ENCODE data around the gene FHAD1. TPM values are rescaled to one million over a fixed set of nuclear protein-coding genes. Genes with fewer than 3 reads are reported as not detected.
"Not testable (repeated sequence)": the region's sequence is repeated elsewhere in the genome, so short reads cannot be mapped to it uniquely, and the experiment has no call there.

Gene FHAD1
- total RNA-seq, 2 experiments from 2014 or later = 0.34 to 0.64 TPM

DNA sequence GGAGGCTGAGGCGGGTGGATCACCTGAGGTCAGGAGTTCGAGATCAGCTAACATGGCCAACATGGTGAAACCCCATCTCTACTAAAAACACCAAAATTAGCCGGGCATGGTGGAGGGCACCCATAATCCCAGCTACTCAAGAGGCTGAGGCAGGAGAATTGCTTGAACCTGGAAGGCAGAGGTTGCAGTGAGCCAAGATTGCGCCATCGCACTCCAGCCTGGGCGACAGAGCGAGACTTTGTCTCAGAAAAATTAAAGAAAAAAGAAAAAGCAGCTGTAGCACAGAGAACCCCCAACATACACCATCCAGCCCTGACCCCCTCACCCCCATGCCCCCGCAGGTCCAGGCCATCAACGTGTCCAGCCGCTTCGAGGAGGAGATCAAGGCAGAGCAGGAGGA is 181.2 kb downstream of the FHAD1 start:
- POLR2A ChIA-PET = not testable (repeated sequence)

GRCh38 chr1:15428815-15429435 is 181.9 kb downstream of the FHAD1 start:
- Mint-ChIP-seq H3K9me3 (no peaks in the 10 kb centered on the region), H3K4me1 (peaks cover 8% of the 10 kb centered on the region), H3K4me3 (no peak overlapping the region), H3K36me3 (peaks cover 3% of the 10 kb centered on the region), H3K27me3 (no peaks in the 10 kb centered on the region), H3K27ac (no peak overlapping the region)
- ATAC-seq (ENCODE audit: low read depth) = no peak
- POLR2A ChIA-PET = no interaction called here
- no peak for DNase-seq

More for the DNA sequence above, 181.2 kb downstream of the FHAD1 start:
- ATAC-seq (ENCODE audit: low read depth); H3K36me3 Mint-ChIP-seq; H3K27me3 Mint-ChIP-seq; H3K4me1 Mint-ChIP-seq; H3K4me3 Mint-ChIP-seq; H3K27ac Mint-ChIP-seq; DNase-seq; H3K9me3 Mint-ChIP-seq: not testable (repeated sequence)

DNA sequence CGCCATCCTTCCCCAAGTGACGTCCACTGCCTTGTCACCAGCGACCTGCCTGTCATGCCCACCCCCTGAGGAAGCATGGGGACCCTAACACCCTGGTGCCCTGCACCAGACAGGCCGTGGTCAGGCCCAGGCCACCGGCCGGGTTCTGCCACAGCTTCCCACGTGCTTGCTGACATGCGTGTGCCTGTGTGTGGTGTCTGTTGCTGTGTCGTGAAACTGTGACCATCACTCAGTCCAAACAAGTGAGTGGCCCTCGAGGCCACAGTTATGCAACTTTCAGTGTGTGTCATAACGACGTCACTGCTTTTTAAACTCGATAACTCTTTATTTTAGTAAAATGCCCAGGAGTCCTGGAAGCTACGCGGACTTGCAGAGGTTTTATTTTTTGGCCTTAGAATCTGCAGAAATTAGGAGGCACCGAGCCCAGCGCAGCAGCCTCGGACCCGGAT is 182.7 kb downstream of the FHAD1 start:
- POLR2A ChIA-PET = interaction anchor here (0.7 kb wide), 1 partner anchor 233 kb away, joined by 3 read pairs; no protein-coding TSS in a partner anchor

DNA sequence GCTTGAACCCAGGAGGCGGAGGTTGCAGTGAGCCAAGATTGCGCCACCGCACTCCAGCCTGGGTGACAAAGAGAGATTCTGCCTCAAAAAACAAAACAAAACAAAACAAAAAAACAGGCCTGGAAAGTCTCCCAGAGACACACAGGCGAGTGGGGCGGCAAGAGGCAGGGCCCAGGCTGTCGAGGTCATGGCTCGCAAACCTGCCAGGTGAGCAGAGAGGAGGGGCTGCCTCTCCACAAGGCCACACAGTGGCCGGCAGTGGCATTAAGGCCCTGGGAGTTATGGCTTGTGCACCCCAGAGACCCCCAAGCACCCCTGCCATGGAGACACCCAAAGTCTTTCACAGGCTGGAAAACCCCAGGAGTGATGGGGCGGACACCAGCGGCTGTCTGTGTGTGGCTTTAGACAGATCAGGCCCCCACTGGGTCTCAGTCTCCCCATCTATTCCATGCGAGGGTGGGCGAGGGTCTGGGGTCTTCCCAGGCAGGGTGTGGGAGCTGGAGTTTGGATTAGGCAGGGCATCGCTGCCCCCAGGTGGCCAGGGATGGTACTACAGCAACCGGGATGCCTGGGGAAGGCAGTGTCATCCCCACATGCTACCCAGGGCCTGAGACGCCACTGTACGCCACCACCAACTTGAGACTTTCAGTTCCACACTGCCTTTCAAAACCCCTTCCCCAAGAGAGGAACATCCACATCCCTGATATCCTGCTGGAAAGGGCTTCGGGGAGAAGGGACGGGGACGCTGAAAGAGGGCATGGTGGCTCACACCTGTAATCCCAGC is 184.0 kb downstream of the FHAD1 start:
- peaks cover 8% of the 10 kb centered on the region for H3K4me1 Mint-ChIP-seq
- H3K36me3 Mint-ChIP-seq = peaks cover 3% of the 10 kb centered on the region
- H3K27ac Mint-ChIP-seq = no peak overlapping the region
- POLR2A ChIA-PET = interaction anchor here (1.5 kb wide), 1 partner anchor 108 kb away, joined by 9 read pairs; no protein-coding TSS in a partner anchor
- DNase-seq (peak; percentile 82), ATAC-seq (ENCODE audit: low read depth) (peak; percentile 46)
- no peaks in the 10 kb centered on the region for H3K9me3 Mint-ChIP-seq
- H3K4me3 Mint-ChIP-seq = no peak overlapping the region
- no peaks in the 10 kb centered on the region for H3K27me3 Mint-ChIP-seq

More for the DNA sequence above, 182.7 kb downstream of the FHAD1 start:
- H3K4me1 Mint-ChIP-seq = peaks cover 8% of the 10 kb centered on the region
- no peaks in the 10 kb centered on the region for H3K9me3 Mint-ChIP-seq
- no peak overlapping the region for H3K27ac Mint-ChIP-seq
- ATAC-seq (ENCODE audit: low read depth) (no peak), DNase-seq (no peak)
- H3K27me3 Mint-ChIP-seq = no peaks in the 10 kb centered on the region
- peaks cover 3% of the 10 kb centered on the region for H3K36me3 Mint-ChIP-seq
- no peak overlapping the region for H3K4me3 Mint-ChIP-seq

DNA sequence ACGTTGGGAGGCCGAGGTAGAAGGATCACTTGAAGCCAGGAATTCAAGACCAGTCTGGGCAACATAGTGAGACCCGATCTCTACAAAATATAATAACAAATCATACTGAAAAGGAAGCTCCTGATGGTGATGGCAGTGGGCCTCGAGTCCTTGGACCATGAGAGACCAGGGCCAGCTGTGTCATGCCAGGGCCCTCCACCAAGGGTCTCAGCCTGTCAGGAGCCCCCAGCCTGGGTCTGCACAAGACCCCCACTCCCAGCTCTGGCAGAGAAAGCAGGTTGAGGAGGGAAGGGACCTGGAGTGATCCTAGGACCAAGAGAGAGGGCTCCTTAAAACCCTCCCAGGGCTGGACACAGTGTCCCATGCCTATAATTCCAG is 184.5 kb downstream of the FHAD1 start:
- DNase-seq = no peak
- H3K27ac Mint-ChIP-seq = no peak overlapping the region
- POLR2A ChIA-PET = interaction anchor here (1.5 kb wide), 1 partner anchor 108 kb away, joined by 9 read pairs; no protein-coding TSS in a partner anchor

GRCh38 chr1:15432324-15432723 is 185.3 kb downstream of the FHAD1 start:
- no peaks in the 10 kb centered on the region for H3K9me3 Mint-ChIP-seq
- POLR2A ChIA-PET = interaction anchor here (0.6 to 1.5 kb wide), 2 partner anchors 109 to 343 kb away, joined by 4 to 9 read pairs; no protein-coding TSS in a partner anchor
- H3K4me3 Mint-ChIP-seq = no peak overlapping the region
- no peak overlapping the region for H3K27ac Mint-ChIP-seq
- H3K27me3 Mint-ChIP-seq = no peaks in the 10 kb centered on the region
- no peaks in the 10 kb centered on the region for H3K36me3 Mint-ChIP-seq
- ATAC-seq (ENCODE audit: low read depth) (no peak), DNase-seq (no peak)
- no peaks in the 10 kb centered on the region for H3K4me1 Mint-ChIP-seq

More for the DNA sequence above, 184.5 kb downstream of the FHAD1 start:
- Mint-ChIP-seq H3K4me3 (no peak overlapping the region), H3K36me3 (peaks cover 2% of the 10 kb centered on the region), H3K27me3 (no peaks in the 10 kb centered on the region), H3K9me3 (no peaks in the 10 kb centered on the region), H3K4me1 (peaks cover 2% of the 10 kb centered on the region)
- ATAC-seq (ENCODE audit: low read depth) = no peak

- POLR2A ChIA-PET = no interaction called here
- Mint-ChIP-seq H3K4me1 (no peaks in the 10 kb centered on the region), H3K27me3 (no peaks in the 10 kb centered on the region), H3K36me3 (no peaks in the 10 kb centered on the region), H3K27ac (no peak overlapping the region), H3K4me3 (no peak overlapping the region), H3K9me3 (no peaks in the 10 kb centered on the region)
- ATAC-seq (ENCODE audit: low read depth) (no peak), DNase-seq (no peak)
Observed at GRCh38 chr1:15433471-15433870, 186.4 kb downstream of the FHAD1 start.

- POLR2A ChIA-PET = interaction anchor here (0.6 kb wide), 1 partner anchor 69 kb away, joined by 3 read pairs; no protein-coding TSS in a partner anchor
- ATAC-seq (ENCODE audit: low read depth); H3K9me3 Mint-ChIP-seq; H3K27me3 Mint-ChIP-seq; H3K36me3 Mint-ChIP-seq; H3K4me3 Mint-ChIP-seq; H3K27ac Mint-ChIP-seq; H3K4me1 Mint-ChIP-seq; DNase-seq: not testable (repeated sequence)
Observed at GRCh38 chr1:15434739-15435138, 187.7 kb downstream of the FHAD1 start.

DNA sequence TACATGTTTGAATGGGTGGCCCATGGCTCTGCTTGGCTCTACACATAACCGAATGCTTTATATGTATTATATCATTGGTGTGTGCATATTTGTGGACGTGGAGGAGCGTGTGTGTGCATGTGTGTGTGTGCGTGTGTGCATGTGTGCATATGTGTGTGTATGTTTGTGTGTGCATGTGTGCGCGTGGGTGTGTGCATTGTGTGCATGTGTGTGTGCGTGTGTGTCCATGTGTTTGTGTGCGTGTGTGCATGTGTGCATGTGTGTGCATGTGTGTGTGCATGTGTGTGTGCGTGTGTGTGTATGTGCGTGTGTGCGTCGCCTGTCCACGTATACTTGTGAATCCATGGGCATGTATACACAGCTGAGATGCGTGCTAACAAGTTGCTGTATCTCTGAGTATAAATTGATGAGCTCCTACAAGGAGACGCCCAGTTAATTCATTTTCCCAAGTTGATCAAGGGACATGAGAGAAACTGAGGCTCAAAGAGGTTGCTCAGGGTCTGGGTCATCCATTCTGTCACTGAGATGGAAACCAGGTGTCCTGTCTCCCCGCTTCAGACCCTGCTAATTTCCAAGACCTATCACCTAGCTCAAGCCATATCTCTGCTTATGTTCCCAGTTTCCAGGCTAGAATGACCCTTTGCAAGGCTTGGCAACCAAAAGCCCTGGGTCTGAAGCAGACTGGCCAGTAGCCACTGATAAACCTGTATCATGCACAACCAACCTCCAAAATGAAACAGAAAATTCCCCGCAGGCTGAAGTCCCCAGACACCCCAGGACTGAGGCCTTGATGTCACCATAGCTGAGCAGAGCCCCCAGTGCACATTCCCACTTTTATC is 188.4 kb downstream of the FHAD1 start:
- DNase-seq (no peak), ATAC-seq (ENCODE audit: low read depth) (no peak)
- Mint-ChIP-seq H3K27ac (no peak overlapping the region), H3K27me3 (no peaks in the 10 kb centered on the region), H3K4me1 (no peaks in the 10 kb centered on the region), H3K9me3 (no peaks in the 10 kb centered on the region), H3K4me3 (no peak overlapping the region), H3K36me3 (no peaks in the 10 kb centered on the region)
- POLR2A ChIA-PET = interaction anchor here (0.6 kb wide), 1 partner anchor 70 kb away, joined by 3 read pairs; no protein-coding TSS in a partner anchor

- DNase-seq (no peak), ATAC-seq (ENCODE audit: low read depth) (no peak)
- Mint-ChIP-seq H3K9me3 (no peaks in the 10 kb centered on the region), H3K27me3 (no peaks in the 10 kb centered on the region), H3K4me3 (no peak overlapping the region), H3K27ac (no peak overlapping the region), H3K4me1 (no peaks in the 10 kb centered on the region), H3K36me3 (no peaks in the 10 kb centered on the region)
- POLR2A ChIA-PET = no interaction called here
Observed at GRCh38 chr1:15436881-15437442, 189.9 kb downstream of the FHAD1 start.

DNA sequence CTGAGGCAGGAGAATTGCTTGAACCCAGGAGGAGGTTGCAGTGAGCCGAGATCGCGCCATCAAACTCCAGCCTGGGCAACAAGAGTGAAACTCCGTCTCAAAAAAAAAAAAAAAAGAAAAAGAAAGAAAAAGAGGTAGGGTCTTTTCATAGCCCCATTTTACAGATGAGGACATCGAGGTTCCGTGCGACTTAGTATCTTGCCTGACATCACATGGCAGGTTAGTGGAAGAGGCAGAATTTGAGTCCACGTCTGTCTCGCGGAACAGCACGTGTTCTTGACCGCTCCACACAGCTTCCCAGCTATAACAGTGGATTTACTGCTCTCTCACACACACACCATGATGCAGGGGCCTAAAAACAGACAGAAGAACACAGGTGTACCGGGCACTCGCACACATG is 192.3 kb downstream of the FHAD1 start:
- POLR2A ChIA-PET = no interaction called here
- H3K27ac Mint-ChIP-seq = no peak overlapping the region
- H3K9me3 Mint-ChIP-seq = no peaks in the 10 kb centered on the region
- H3K4me1 Mint-ChIP-seq = no peaks in the 10 kb centered on the region
- H3K36me3 Mint-ChIP-seq = no peaks in the 10 kb centered on the region
- H3K4me3 Mint-ChIP-seq = no peak overlapping the region
- ATAC-seq (ENCODE audit: low read depth) (no peak), DNase-seq (no peak)
- no peaks in the 10 kb centered on the region for H3K27me3 Mint-ChIP-seq

DNA sequence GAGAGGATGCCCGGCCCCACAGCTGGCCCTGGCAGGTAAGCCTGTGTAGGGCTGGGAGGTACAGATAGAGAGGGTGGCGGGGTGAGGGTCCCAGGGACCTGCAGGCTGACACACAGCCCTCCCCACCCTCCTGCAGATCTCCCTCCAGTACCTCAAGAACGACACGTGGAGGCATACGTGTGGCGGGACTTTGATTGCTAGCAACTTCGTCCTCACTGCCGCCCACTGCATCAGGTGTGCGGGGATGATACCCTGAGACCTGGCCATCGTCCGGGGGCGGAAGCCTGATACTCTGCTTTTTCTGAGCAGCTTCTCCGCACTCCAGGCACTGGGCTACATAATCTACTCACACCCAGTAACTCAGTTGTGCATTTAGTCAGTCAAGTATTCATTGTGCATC is 193.3 kb downstream of the FHAD1 start:
- no peak overlapping the region for H3K27ac Mint-ChIP-seq
- H3K4me3 Mint-ChIP-seq = no peak overlapping the region
- ATAC-seq (ENCODE audit: low read depth) (no peak), DNase-seq (no peak)
- POLR2A ChIA-PET = no interaction called here
- H3K4me1 Mint-ChIP-seq = peaks cover 3% of the 10 kb centered on the region
- H3K27me3 Mint-ChIP-seq = no peaks in the 10 kb centered on the region
- no peaks in the 10 kb centered on the region for H3K9me3 Mint-ChIP-seq
- H3K36me3 Mint-ChIP-seq = no peaks in the 10 kb centered on the region

GRCh38 chr1:15441247-15441646 is 194.2 kb downstream of the FHAD1 start:
- ATAC-seq (ENCODE audit: low read depth) = no peak
- Mint-ChIP-seq H3K9me3 (no peaks in the 10 kb centered on the region), H3K4me1 (peaks cover 5% of the 10 kb centered on the region), H3K4me3 (no peak overlapping the region), H3K36me3 (no peaks in the 10 kb centered on the region), H3K27ac (no peak overlapping the region), H3K27me3 (no peaks in the 10 kb centered on the region)
- DNase-seq = no peak
- POLR2A ChIA-PET = interaction anchor here (0.6 kb wide), 1 partner anchor 312 kb away, joined by 3 read pairs; no protein-coding TSS in a partner anchor

Measured in activated naive CD8-positive, alpha-beta T cell treated with anti-CD3 and anti-CD28 coated beads, Interleukin-2, amount 10 ng/mL, durations not matched to agents 7 days and 5 days (primary cell).